H1 (cell line): Measurements from ENCODE around the gene CCL7. TPM values are rescaled to one million over a fixed set of nuclear protein-coding genes. Genes with fewer than 3 reads are reported as not detected.

Experiments used
- CTCF ChIA-PET: fragments of 300-600 bp; sonication (Branson Sonifier 250); formaldehyde crosslinking; loops from one replicate; lab custom pipeline; 2021; ENCODE audit not compliant: partially characterized antibody; lab: Charles Lee
- POLR2A ChIA-PET: fragments of 300-600 bp; sonication (Branson Sonifier 250); formaldehyde crosslinking; loops from one replicate; lab custom pipeline; 2021; ENCODE audit warnings: inconsistent platforms; ENCODE audit not compliant: partially characterized antibody; lab: Charles Lee
- DNase-seq, 2 experiments: peaks; one replicate each; pipeline versions ENCODE4 v3.0.0 to v3.0.0-alpha.2; 2010 to 2022; ENCODE audit warnings: low spot score in 2 of 2, low read depth in 1 of 2, mixed read lengths in 1 of 2
- FAIRE-seq: peaks from 2 replicates; lab custom pipeline; 2011; peaks lifted over from hg19 to GRCh38; lab: Jason Lieb, UNC
- H2AFZ ChIP-seq: 2 replicates; pipeline ENCODE4 v1.8.1; 2012; ENCODE audit warnings: low read length, inconsistent platforms
- H2AK5ac ChIP-seq: 2 replicates; pipeline ENCODE4 v1.6.1; 2013; ENCODE audit warnings: low read depth, low read length
- H2BK120ac ChIP-seq: replicated peaks from 2 replicates; pipeline ENCODE3; 2013; ENCODE audit warnings: low read depth, low read length, inconsistent platforms
- H2BK12ac ChIP-seq: 2 replicates; pipeline ENCODE4 v1.6.1; 2013; ENCODE audit warnings: low read depth, low read length
- H2BK15ac ChIP-seq: 2 replicates; pipeline ENCODE4 v1.6.1; 2013; ENCODE audit warnings: low read length
- H2BK20ac ChIP-seq: 2 replicates; pipeline ENCODE4 v1.6.1; 2013; ENCODE audit warnings: low read length
- H2BK5ac ChIP-seq: 2 replicates; pipeline ENCODE4 v1.6.1; 2013; ENCODE audit warnings: low read depth, low read length
- H3K14ac ChIP-seq: 2 replicates; pipeline ENCODE4 v1.6.1; 2013; ENCODE audit warnings: inconsistent platforms; ENCODE audit not compliant: insufficient read length
- H3K18ac ChIP-seq: 2 replicates; pipeline ENCODE4 v1.6.1; 2013; ENCODE audit warnings: low read length; ENCODE audit errors: extremely low read depth
- H3K23ac ChIP-seq: 2 replicates; pipeline ENCODE4 v1.6.1; 2013; ENCODE audit warnings: inconsistent platforms; ENCODE audit not compliant: insufficient read length
- H3K23me2 ChIP-seq: 2 replicates; pipeline ENCODE4 v1.6.1; 2013; ENCODE audit warnings: low read depth, low read length
- H3K27ac ChIP-seq: 2 replicates; pipeline ENCODE4 v1.6.1; 2011; ENCODE audit warnings: low read depth, low read length, inconsistent platforms
- H3K27me3 ChIP-seq, 4 experiments: replicated peaks in 1 of 4; 1 replicate in 1 of 4; 2 replicates in 3 of 4; pipeline versions ENCODE4 v1.6.1 to v1.8.1; 2011 to 2013; ENCODE audit warnings: low read length in 3 of 4, mild to moderate bottlenecking in 3 of 4, inconsistent platforms in 2 of 4, mixed read lengths in 2 of 4, moderate library complexity in 1 of 4; ENCODE audit not compliant: control insufficient read depth in 3 of 4, insufficient read depth in 3 of 4; ENCODE audit errors: extremely low read depth in 1 of 4
- H3K36me3 ChIP-seq, 4 experiments: 2 replicates each; pipeline versions ENCODE4 v1.6.1 to v1.8.1; 2011 to 2013; ENCODE audit warnings: mild to moderate bottlenecking in 4 of 4, low read length in 3 of 4, moderate library complexity in 2 of 4, control low read depth in 1 of 4, inconsistent platforms in 1 of 4; ENCODE audit not compliant: insufficient read depth in 4 of 4, control insufficient read depth in 2 of 4
- H3K4ac ChIP-seq: replicated peaks from 2 replicates; pipeline ENCODE3; 2013; ENCODE audit warnings: low read length, low read depth, mixed read lengths, inconsistent platforms; ENCODE audit not compliant: insufficient read length
- H3K4me1 ChIP-seq, 4 experiments: replicated peaks in 1 of 4; 1 replicate in 1 of 4; 2 replicates in 3 of 4; pipeline versions ENCODE4 v1.6.1 to v1.8.1; 2011 to 2013; ENCODE audit warnings: low read length in 3 of 4, inconsistent platforms in 2 of 4, mixed read lengths in 1 of 4; ENCODE audit not compliant: insufficient read depth in 4 of 4, control insufficient read depth in 3 of 4
- H3K4me2 ChIP-seq, 2 experiments: 2 replicates each; pipeline versions ENCODE4 v1.6.1 to v1.8.1; 2011 to 2013; ENCODE audit warnings: low read depth in 2 of 2, low read length in 2 of 2, control low read depth in 1 of 2, inconsistent platforms in 1 of 2, mild to moderate bottlenecking in 1 of 2; ENCODE audit not compliant: insufficient read depth in 1 of 2
- H3K4me3 ChIP-seq, 4 experiments: fragments of 200-600, 300-600 bp in 1 of 4; sonication (generic), shearing (Covaris generic), sonication (Bioruptor Twin) in 1 of 4; 2 replicates each; pipeline versions ENCODE4 v1.5.1 to v1.8.1; 2011 to 2016; ENCODE audit warnings: low read length in 4 of 4, low read depth in 3 of 4, control low read depth in 2 of 4, inconsistent platforms in 2 of 4, mild to moderate bottlenecking in 2 of 4, mixed read lengths in 1 of 4, moderate library complexity in 1 of 4; ENCODE audit not compliant: insufficient read depth in 2 of 4; ENCODE audit errors: extremely low read depth in 1 of 4
- H3K56ac ChIP-seq: replicated peaks from 2 replicates; pipeline ENCODE3; 2013; ENCODE audit warnings: low read depth, mild to moderate bottlenecking, mixed read lengths, low read length, inconsistent platforms; ENCODE audit not compliant: insufficient read length
- H3K79me1 ChIP-seq: 2 replicates; pipeline ENCODE4 v1.6.1; 2013; ENCODE audit warnings: low read depth, low read length, control low read depth
- H3K79me2 ChIP-seq, 2 experiments: 2 replicates each; pipeline versions ENCODE4 v1.6.1 to v1.8.1; 2012 to 2013; ENCODE audit warnings: low read length in 2 of 2, mild to moderate bottlenecking in 2 of 2, inconsistent platforms in 1 of 2; ENCODE audit not compliant: insufficient read depth in 2 of 2, control insufficient read depth in 1 of 2
- H3K9ac ChIP-seq, 4 experiments: replicated peaks in 1 of 4; 1 replicate in 1 of 4; 2 replicates in 3 of 4; pipeline versions ENCODE4 v1.6.1 to v1.8.1; 2011 to 2013; ENCODE audit warnings: low read depth in 3 of 4, low read length in 3 of 4, control low read depth in 2 of 4, mild to moderate bottlenecking in 2 of 4, moderate library complexity in 2 of 4, inconsistent platforms in 1 of 4; ENCODE audit errors: extremely low read depth in 1 of 4
- H3K9me3 ChIP-seq, 2 experiments: 2 replicates each; pipeline versions ENCODE4 v1.6.1 to v1.8.1; 2012 to 2013; ENCODE audit warnings: mild to moderate bottlenecking in 2 of 2, moderate library complexity in 2 of 2, control low read depth in 1 of 2, inconsistent platforms in 1 of 2, low read depth in 1 of 2, low read length in 1 of 2, mixed read lengths in 1 of 2; ENCODE audit not compliant: insufficient read depth in 2 of 2
- H4K20me1 ChIP-seq, 2 experiments: replicated peaks in 1 of 2; 2 replicates each; pipeline versions ENCODE3 to v1.8.1; 2011 to 2013; ENCODE audit warnings: inconsistent platforms in 2 of 2, low read length in 2 of 2, mild to moderate bottlenecking in 1 of 2; ENCODE audit not compliant: insufficient read depth in 2 of 2, control insufficient read depth in 1 of 2
- H4K5ac ChIP-seq: 2 replicates; pipeline ENCODE4 v1.6.1; 2013; ENCODE audit warnings: low read length, low read depth, mixed read lengths, inconsistent platforms; ENCODE audit not compliant: insufficient read length
- H4K8ac ChIP-seq: 2 replicates; pipeline ENCODE4 v1.8.0; 2013; ENCODE audit warnings: mild to moderate bottlenecking, moderate library complexity, low read length, inconsistent platforms; ENCODE audit not compliant: insufficient read depth; ENCODE audit errors: extremely low read depth
- H4K91ac ChIP-seq: replicated peaks from 2 replicates; pipeline ENCODE3; 2013; ENCODE audit warnings: low read length, mixed read lengths, inconsistent platforms; ENCODE audit not compliant: insufficient read length
- RAD21 ChIP-seq, 2 experiments: IDR thresholded peaks in 1 of 2; conservative IDR thresholded peaks in 1 of 2; 2 replicates each; pipeline ENCODE4 v1.6.1; 2011; ENCODE audit warnings: low read depth in 2 of 2, low read length in 2 of 2, improper control_type of control experiment in 1 of 2, inconsistent platforms in 1 of 2, mild to moderate bottlenecking in 1 of 2, moderate library complexity in 1 of 2
- SRF ChIP-seq: IDR thresholded peaks from 2 replicates; pipeline ENCODE4 v1.6.1; 2011; ENCODE audit warnings: mild to moderate bottlenecking, low read depth, low read length, moderate library complexity
- WGBS, 2 experiments: shearing (Covaris generic) in 1 of 2; methylation state at CpG; one replicate each; pipeline versions ENCODE4 v1.1.6 to v1.1.7; 2013 to 2015; ENCODE audit warnings: low lambda C conversion rate in 2 of 2, mixed read lengths in 2 of 2, inconsistent platforms in 1 of 2, low coverage in 1 of 2, missing lambda C conversion rate in 1 of 2; ENCODE audit not compliant: insufficient replicate concordance in 2 of 2, insufficient coverage in 1 of 2, insufficient read length in 1 of 2; ENCODE audit errors: extremely low coverage in 1 of 2, missing lambda C conversion rate in 1 of 2; 5-methylcytosine and 5-hydroxymethylcytosine counted together
- polyA plus RNA-seq, 7 experiments: library from polyadenylated mRNA; depleted of rRNA in 3 of 7; stranded (reverse) in 5 of 7; unstranded in 2 of 7; fragments of >200 nt in 5 of 7; fragments of 200-250 nt in 2 of 7; gene quantifications; 1 replicate in 5 of 7; 2 replicates in 1 of 7; 4 replicates in 1 of 7; pipeline versions ENCODE4 v1.2.1 to v1.2.3, GENCODE V29; 2011 to 2013; ENCODE audit warnings: missing spikeins in 2 of 7, mixed read lengths in 2 of 7
- total RNA-seq: library from RNA; stranded (reverse); fragmentation: NEBNext Ultra II Directional; extraction: Animal tissue kit (Norgen Biotek cat#: 25700); gene quantifications from 2 replicates; pipeline ENCODE4 v1.2.1, GENCODE V29; 2021

The CCL7 gene
- total and polyA plus RNA-seq, 2 of the 8 experiments (the other 6 are each of a cell fraction or from before 2014, with no cell fraction given) = not detected

- no peak overlapping the region for H2BK120ac ChIP-seq
- no peak overlapping the region for H2BK5ac ChIP-seq
- no peaks in the 10 kb centered on the region for H3K9me3 ChIP-seq
- peaks cover 0 to 7% (median 2%) of the 10 kb centered on the region in 4 experiments; a peak in 4 of 7 replicates for H3K4me1 ChIP-seq
- H3K4me3 ChIP-seq = no peak overlapping the region
- H2AFZ ChIP-seq = no peak overlapping the region
- no peak overlapping the region for H4K91ac ChIP-seq
- POLR2A ChIA-PET = no interaction called here
- H2AK5ac ChIP-seq = no peak overlapping the region
- no peak overlapping the region for H3K27ac ChIP-seq
- WGBS, 2 experiments = 100% methylated on average over 1 of the region's 1 CpG; no CpG with 5 or more reads in 1 of the 2 experiments
- H3K23ac ChIP-seq = no peak overlapping the region
- no peak for TF ChIP-seq RAD21 (IDR thresholded peaks at IDR 0.05 in 1 of 2, conservative IDR thresholded peaks at IDR 0.05 in 1 of 2; ENCODE audit: low read depth in 2 of 2, low read length in 2 of 2)
- no peak for TF ChIP-seq SRF
- no peak overlapping the region for H2BK12ac ChIP-seq
- no peaks in the 10 kb centered on the region for H3K79me2 ChIP-seq
- H3K4ac ChIP-seq = no peak overlapping the region
- H3K79me1 ChIP-seq = no peaks in the 10 kb centered on the region
- FAIRE-seq = no peak
- H3K27me3 ChIP-seq = peaks cover 0 to 3% (median 0%) of the 10 kb centered on the region in 4 experiments; a peak in 1 of 7 replicates
- H2BK15ac ChIP-seq = no peak overlapping the region
- no peak overlapping the region for H3K14ac ChIP-seq
- H3K18ac ChIP-seq = no peak overlapping the region
- no peaks in the 10 kb centered on the region for H4K20me1 ChIP-seq
- H4K8ac ChIP-seq = no peak overlapping the region
- H3K56ac ChIP-seq = no peak overlapping the region
- H4K5ac ChIP-seq = no peak overlapping the region
- CTCF ChIA-PET = interaction anchor here (0.6 to 2.9 kb wide), 4 partner anchors 25 to 58 kb away, joined by 3 to 13 read pairs (median 4); no protein-coding TSS in a partner anchor
- no peak for DNase-seq
- no peak overlapping the region for H3K9ac ChIP-seq
- no peak overlapping the region for H2BK20ac ChIP-seq
- H3K4me2 ChIP-seq = no peak overlapping the region
- no peaks in the 10 kb centered on the region for H3K36me3 ChIP-seq
- no peaks in the 10 kb centered on the region for H3K23me2 ChIP-seq
These were observed 20.5 kb upstream of the CCL7 start for GRCh38 chr17:34249478-34249877.
